SHP77 (cell line): ENCODE measurements around the gene DNAJB7.
A peak's percentile ranks its signal among the peaks of the same experiment; 100 is the strongest.
"Not testable (repeated sequence)": the region's sequence is repeated elsewhere in the genome, so short reads cannot be mapped to it uniquely, and the experiment has no call there.

Experiments
- DNase-seq, 2 experiments: peaks; one replicate each; lab custom pipeline; 2025; lab: John Stamatoyannopoulos, UW

Gene DNAJB7

GRCh38 chr22:40844951-40845350 is 17.0 kb downstream of the DNAJB7 start:
- no peak for DNase-seq

- no peak for DNase-seq
Observed at GRCh38 chr22:40838486-40838885, 23.4 kb downstream of the DNAJB7 start.

- DNase-seq, result no peak
Observed at GRCh38 chr22:40834619-40835018, 27.3 kb downstream of the DNAJB7 start.

GRCh38 chr22:40829131-40829530 is 32.8 kb downstream of the DNAJB7 start:
- no peak for DNase-seq

- DNase-seq, result no peak
Observed at GRCh38 chr22:40826984-40827741, 34.8 kb downstream of the DNAJB7 start.

GRCh38 chr22:40826292-40826691 is 35.6 kb downstream of the DNAJB7 start:
- DNase-seq, result not testable (repeated sequence)

- no peak for DNase-seq
Observed at GRCh38 chr22:40823426-40823825, 38.5 kb downstream of the DNAJB7 start.

GRCh38 chr22:40819599-40820140 is 42.2 kb downstream of the DNAJB7 start:
- no peak for DNase-seq

GRCh38 chr22:40818747-40819598 is 42.9 kb downstream of the DNAJB7 start, which contains the start of gene SLC25A17:
Gene SLC25A17, minus strand, starts transcription at chr22:40819346. Its CDS starts 98 bp downstream, at chr22:40819248.
- DNase-seq, result peak; percentile 77 to 83

- no peak for DNase-seq
Observed at GRCh38 chr22:40818192-40818746, 43.6 kb downstream of the DNAJB7 start.

- no peak for DNase-seq
Observed at GRCh38 chr22:40817737-40818136, 44.2 kb downstream of the DNAJB7 start.

GRCh38 chr22:40813912-40814315 is 48.0 kb downstream of the DNAJB7 start:
- no peak for DNase-seq
